Spleen (tissue), 11 donors: ENCODE measurements around the gene SLC26A9. TPM values are rescaled to one million over a fixed set of nuclear protein-coding genes. Genes with fewer than 3 reads are reported as not detected.

ENCODE experiments used
- DNase-seq: peaks from one replicate; pipeline ENCODE4 v3.0.0-alpha.2; 2020
- H3K27ac ChIP-seq, 8 donors: fragments of 200-600 bp; sonication (generic) in 7 of 8; 1 replicate in 4 of 8; 2 replicates in 4 of 8; pipeline versions ENCODE4 v1.5.0 to v1.8.0; 2016 to 2021; ENCODE audit warnings: inconsistent platforms in 4 of 8, mild to moderate bottlenecking in 4 of 8, moderate library complexity in 1 of 8
- H3K27me3 ChIP-seq, 7 donors: fragments of 200-600 bp; sonication (generic) in 6 of 7; replicated peaks in 1 of 7; 1 replicate in 4 of 7; 2 replicates in 3 of 7; pipeline versions ENCODE4 v1.5.0 to v1.8.0; 2016 to 2021; ENCODE audit warnings: inconsistent platforms in 3 of 7, mild to moderate bottlenecking in 1 of 7
- H3K36me3 ChIP-seq, 6 donors: fragments of 200-600 bp; sonication (generic) in 5 of 6; 1 replicate in 4 of 6; 2 replicates in 2 of 6; pipeline versions ENCODE4 v1.5.0 to v1.8.0; 2016 to 2021; ENCODE audit warnings: inconsistent platforms in 2 of 6
- H3K4me1 ChIP-seq, 6 donors: fragments of 200-600 bp; sonication (generic) in 5 of 6; 1 replicate in 3 of 6; 2 replicates in 3 of 6; pipeline versions ENCODE4 v1.5.0 to v1.8.0; 2016 to 2021; ENCODE audit warnings: inconsistent platforms in 3 of 6
- H3K4me3 ChIP-seq, 8 donors: fragments of 200-600 bp; sonication (generic) in 7 of 8; 1 replicate in 4 of 8; 2 replicates in 4 of 8; pipeline versions ENCODE4 v1.5.0 to v1.8.0; 2016 to 2021; ENCODE audit warnings: inconsistent platforms in 4 of 8, mild to moderate bottlenecking in 4 of 8, moderate library complexity in 2 of 8
- H3K9me3 ChIP-seq, 8 donors: fragments of 200-600 bp; sonication (generic) in 7 of 8; 1 replicate in 4 of 8; 2 replicates in 4 of 8; pipeline versions ENCODE4 v1.5.0 to v1.8.0; 2016 to 2021; ENCODE audit warnings: inconsistent platforms in 4 of 8
- POLR2A ChIP-seq, 3 donors: fragments of 450-650 bp; IDR thresholded peaks; one replicate each; pipeline ENCODE4 v1.5.1; 2017; ENCODE audit warnings: antibody characterized with exemption in 3 of 3, mild to moderate bottlenecking in 1 of 3
- POLR2AphosphoS5 ChIP-seq, 3 donors: sonication (generic); formaldehyde crosslinking; IDR thresholded peaks; one replicate each; pipeline ENCODE4 v1.5.1; 2017; ENCODE audit warnings: antibody characterized with exemption in 3 of 3
- WGBS, 5 donors: extraction: QIAGEN DNeasy Blood & Tissue Kit in 3 of 5; methylation state at CpG; one replicate each; pipeline versions ENCODE4 v1.1.5 to v1.1.7; 2013 to 2018; 5-methylcytosine and 5-hydroxymethylcytosine counted together
- intact Hi-C: fragments of 100-400 bp; cut with DNase I; formaldehyde crosslinking; loops from one replicate; pipeline ENCODE4 v1.15.0; 2023; ENCODE audit warnings: low total_unique reads
- polyA plus RNA-seq, 3 donors: library from polyadenylated mRNA; stranded (reverse); fragments of 200-250 nt; gene quantifications; one replicate each; pipeline ENCODE4 v1.2.1, GENCODE V29; 2013
- total RNA-seq, 7 donors: library from RNA; depleted of rRNA in 3 of 7; stranded (reverse); fragments of >200 nt in 3 of 7; fragmentation: NEBNext Ultra II Directional in 4 of 7; extraction: Animal tissue kit (Norgen Biotek cat#: 25700) in 4 of 7; gene quantifications; one replicate each; pipeline versions ENCODE4 v1.1.0 to v1.2.1, GENCODE V29; 2016 to 2021
- TF ChIP-seq, protein P1 (sequence below), 11 experiments: fragments of 200-600 bp in 7 of 11; fragments of 450-650 bp in 4 of 11; sonication (generic) in 4 of 11; IDR thresholded peaks in 8 of 11; conservative IDR thresholded peaks in 3 of 11; 1 replicate in 7 of 11; 2 replicates in 4 of 11; pipeline versions ENCODE4 v1.4.0 to v1.8.0; 2016 to 2021; ENCODE audit warnings: antibody characterized with exemption in 11 of 11, inconsistent platforms in 4 of 11, mild to moderate bottlenecking in 1 of 11
- donor health status: healthy with polysubstance abuse.
- donor health status: DM: no; HTN: no; CAD: no; lungs with moderate emphysema.
- donor health status: DM: no; HTN: no; CAD: no.
- donor health status: Bipolar disorder and iron deficiency.
- donor health status: healthy.
- donor health status: DM: no; HTN: no; CAD: no.
- donor health status: DM: yes; HTN: yes; CAD: no.

Gene SLC26A9
- total and polyA plus RNA-seq, 10 donors: 0.02 to 0.03 TPM; not detected in 8

GRCh38 chr1:205920159-205920558, 23.1 kb downstream of the SLC26A9 start:
- 37 to 47% (median 42%) methylated on average over 7 of the region's 7 CpGs for WGBS, 5 donors
- TF ChIP-seq POLR2A (IDR thresholded peaks at IDR 0.05) (no peak), POLR2AphosphoS5 (IDR thresholded peaks at IDR 0.05) (peak in 1 of 3 donors; percentile 14)
- peaks cover 0 to 4% (median 0%) of the 10 kb centered on the region in 7 donors for H3K27me3 ChIP-seq
- DNase-seq: peak; percentile 43
- intact Hi-C loops: no loop called here
- H3K27ac ChIP-seq: no peak overlapping the region
- peaks cover 0 to 31% (median 7%) of the 10 kb centered on the region in 6 donors for H3K4me1 ChIP-seq
- no peaks in the 10 kb centered on the region for H3K9me3 ChIP-seq
- no peaks in the 10 kb centered on the region for H3K36me3 ChIP-seq
- no peak overlapping the region for H3K4me3 ChIP-seq

- H3K27ac ChIP-seq: no peak overlapping the region
- intact Hi-C loops: loop anchor here (2.0 to 10.0 kb wide), 2 partner anchors 58 to 124 kb away; no protein-coding TSS in a partner anchor
Observed at GRCh38 chr1:205918955-205919746, 24.1 kb downstream of the SLC26A9 start.

GRCh38 chr1:205917466-205918238, 25.6 kb downstream of the SLC26A9 start:
- 62 to 76% (median 64%) methylated on average over 8 of the region's 8 CpGs for WGBS, 5 donors
- intact Hi-C loops: loop anchor here (2.0 to 10.0 kb wide), 2 partner anchors 59 to 123 kb away; no protein-coding TSS in a partner anchor
- no peak for TF ChIP-seq POLR2A (IDR thresholded peaks at IDR 0.05)
- no peak for TF ChIP-seq POLR2AphosphoS5 (IDR thresholded peaks at IDR 0.05)
- TF ChIP-seq, protein P1, sequence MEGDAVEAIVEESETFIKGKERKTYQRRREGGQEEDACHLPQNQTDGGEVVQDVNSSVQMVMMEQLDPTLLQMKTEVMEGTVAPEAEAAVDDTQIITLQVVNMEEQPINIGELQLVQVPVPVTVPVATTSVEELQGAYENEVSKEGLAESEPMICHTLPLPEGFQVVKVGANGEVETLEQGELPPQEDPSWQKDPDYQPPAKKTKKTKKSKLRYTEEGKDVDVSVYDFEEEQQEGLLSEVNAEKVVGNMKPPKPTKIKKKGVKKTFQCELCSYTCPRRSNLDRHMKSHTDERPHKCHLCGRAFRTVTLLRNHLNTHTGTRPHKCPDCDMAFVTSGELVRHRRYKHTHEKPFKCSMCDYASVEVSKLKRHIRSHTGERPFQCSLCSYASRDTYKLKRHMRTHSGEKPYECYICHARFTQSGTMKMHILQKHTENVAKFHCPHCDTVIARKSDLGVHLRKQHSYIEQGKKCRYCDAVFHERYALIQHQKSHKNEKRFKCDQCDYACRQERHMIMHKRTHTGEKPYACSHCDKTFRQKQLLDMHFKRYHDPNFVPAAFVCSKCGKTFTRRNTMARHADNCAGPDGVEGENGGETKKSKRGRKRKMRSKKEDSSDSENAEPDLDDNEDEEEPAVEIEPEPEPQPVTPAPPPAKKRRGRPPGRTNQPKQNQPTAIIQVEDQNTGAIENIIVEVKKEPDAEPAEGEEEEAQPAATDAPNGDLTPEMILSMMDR (IDR thresholded peaks at IDR 0.05 in 8 of 11, conservative IDR thresholded peaks at IDR 0.05 in 3 of 11): no peak
- no peaks in the 10 kb centered on the region for H3K36me3 ChIP-seq
- DNase-seq: peak; percentile 34
- no peak overlapping the region for H3K27ac ChIP-seq
- no peak overlapping the region for H3K4me3 ChIP-seq
- H3K27me3 ChIP-seq: peaks cover 0 to 18% (median 0%) of the 10 kb centered on the region in 7 donors
- H3K9me3 ChIP-seq: no peaks in the 10 kb centered on the region
- peaks cover 0 to 42% (median 9%) of the 10 kb centered on the region in 6 donors for H3K4me1 ChIP-seq

More at GRCh38 chr1:205918955-205919746, 24.1 kb downstream of the SLC26A9 start:
- 37 to 48% (median 45%) methylated on average over 8 of the region's 8 CpGs for WGBS, 5 donors
- Histone ChIP-seq H3K4me1 (peaks cover 0 to 41% (median 9%) of the 10 kb centered on the region in 6 donors), H3K27me3 (peaks cover 0 to 11% (median 0%) of the 10 kb centered on the region in 7 donors), H3K9me3 (no peaks in the 10 kb centered on the region), H3K4me3 (no peak overlapping the region), H3K36me3 (no peaks in the 10 kb centered on the region)
- TF ChIP-seq POLR2A (IDR thresholded peaks at IDR 0.05): no peak
- TF ChIP-seq, protein P1 (IDR thresholded peaks at IDR 0.05 in 8 of 11, conservative IDR thresholded peaks at IDR 0.05 in 3 of 11): peak; percentile 86 to 97 (median 94)
- DNase-seq: peak; percentile 79

DNA sequence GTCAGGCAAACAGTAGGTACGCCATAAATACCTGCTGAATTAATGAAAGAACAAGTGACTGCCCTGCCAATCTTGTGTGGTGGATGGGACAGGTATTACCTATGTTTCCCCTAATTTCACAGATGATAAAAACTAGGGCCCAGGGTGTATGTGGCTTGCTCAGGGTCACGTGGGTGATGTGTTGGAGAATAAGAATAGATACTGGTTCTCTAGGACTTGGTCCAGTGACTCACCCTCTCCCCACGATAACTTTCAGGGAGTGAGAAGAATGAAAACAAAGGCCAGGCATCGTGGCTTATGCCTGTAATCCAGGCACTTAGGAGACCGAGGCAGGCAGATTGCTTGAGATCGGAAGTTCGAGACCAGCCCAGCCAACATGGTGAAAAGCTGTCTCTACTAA, 26.7 kb downstream of the SLC26A9 start:
- DNase-seq: no peak
- Histone ChIP-seq H3K4me1 (peaks cover 0 to 42% (median 9%) of the 10 kb centered on the region in 6 donors), H3K4me3 (no peak overlapping the region), H3K27ac (no peak overlapping the region), H3K36me3 (no peaks in the 10 kb centered on the region), H3K9me3 (no peaks in the 10 kb centered on the region), H3K27me3 (peaks cover 0 to 21% (median 0%) of the 10 kb centered on the region in 7 donors)
- no peak for TF ChIP-seq POLR2AphosphoS5 (IDR thresholded peaks at IDR 0.05)
- TF ChIP-seq, protein P1 (IDR thresholded peaks at IDR 0.05 in 8 of 11, conservative IDR thresholded peaks at IDR 0.05 in 3 of 11): no peak
- TF ChIP-seq POLR2A (IDR thresholded peaks at IDR 0.05): no peak
- WGBS, 5 donors: 80 to 93% (median 91%) methylated on average over 7 of the region's 7 CpGs
- intact Hi-C loops: loop anchor here (10.0 kb wide), 1 partner anchor 122 kb away; no protein-coding TSS in a partner anchor
